ENCODE results near the gene COL7A1.

COL7A1 gene

GRCh38 chr3:48588230-48588629, 6.9 kb downstream of the COL7A1 start:
- DNase-seq: no peak

- DNase-seq: no peak
These were observed 7.4 kb downstream of the COL7A1 start for GRCh38 chr3:48587686-48588085.

GRCh38 chr3:48585411-48585810, 9.7 kb downstream of the COL7A1 start:
- no peak for DNase-seq

GRCh38 chr3:48584836-48585235, 10.3 kb downstream of the COL7A1 start:
- no peak for DNase-seq

GRCh38 chr3:48581621-48582481, 13.3 kb downstream of the COL7A1 start:
- DNase-seq: no peak

- DNase-seq: no peak
These were observed 18.5 kb downstream of the COL7A1 start for GRCh38 chr3:48576647-48577046.

- no peak for DNase-seq
These were observed 19.8 kb downstream of the COL7A1 start for GRCh38 chr3:48575366-48575765.

GRCh38 chr3:48573973-48574585, 21.1 kb downstream of the COL7A1 start:
- no peak for DNase-seq

GRCh38 chr3:48572517-48572916, 22.6 kb downstream of the COL7A1 start:
- no peak for DNase-seq

GRCh38 chr3:48571938-48572337, 23.2 kb downstream of the COL7A1 start:
- no peak for DNase-seq

- DNase-seq: no peak
These were observed 25.2 kb downstream of the COL7A1 start for GRCh38 chr3:48569808-48570450.

- DNase-seq: no peak
These were observed 25.7 kb downstream of the COL7A1 start for GRCh38 chr3:48569400-48569799.

- DNase-seq: no peak
These were observed 26.7 kb downstream of the COL7A1 start for GRCh38 chr3:48568476-48568875.

GRCh38 chr3:48567500-48567899, 27.6 kb downstream of the COL7A1 start:
- no peak for DNase-seq

GRCh38 chr3:48567090-48567489, 28.0 kb downstream of the COL7A1 start:
- no peak for DNase-seq

GRCh38 chr3:48566401-48566760, 28.7 kb downstream of the COL7A1 start:
- no peak for DNase-seq

GRCh38 chr3:48565591-48566400, 29.3 kb downstream of the COL7A1 start:
- DNase-seq: no peak

- no peak for DNase-seq
These were observed 29.9 kb downstream of the COL7A1 start for GRCh38 chr3:48565186-48565585.

GRCh38 chr3:48564667-48565066, 30.5 kb downstream of the COL7A1 start:
- no peak for DNase-seq

- no peak for DNase-seq
These were observed 31.1 kb downstream of the COL7A1 start for GRCh38 chr3:48564022-48564421.

GRCh38 chr3:48563382-48563918, 31.7 kb downstream of the COL7A1 start, which contains the start of gene UCN2:
Gene UCN2, minus strand, starts transcription at chr3:48563781. Its CDS starts 657 bp downstream, at chr3:48563124.
- peak in 1 of 2 experiments; percentile 23 for DNase-seq

- DNase-seq: no peak
These were observed 32.6 kb downstream of the COL7A1 start for GRCh38 chr3:48562367-48563095.

Data from NCI-H2081 (cell line).